IPS DF 6.9 (cell line): Measurements from ENCODE around the gene BARD1.
"Not testable (repeated sequence)": the region's sequence is repeated elsewhere in the genome, so short reads cannot be mapped to it uniquely, and the experiment has no call there.

Experiments
- DNase-seq: peaks from one replicate; pipeline ENCODE4 v3.0.0-alpha.2; 2013; ENCODE audit warnings: low read depth, low spot score
- H3K27ac ChIP-seq: one replicate; pipeline ENCODE4 v1.5.1; 2013; ENCODE audit warnings: low read length, control low read depth
- H3K27me3 ChIP-seq: 2 replicates; pipeline ENCODE4 v1.6.1; 2013; ENCODE audit warnings: mild to moderate bottlenecking, low read length; ENCODE audit not compliant: control insufficient read depth, insufficient read depth
- H3K36me3 ChIP-seq: 2 replicates; pipeline ENCODE4 v1.6.1; 2013; ENCODE audit warnings: low read length; ENCODE audit not compliant: control insufficient read depth, insufficient read depth
- H3K4me1 ChIP-seq: 2 replicates; pipeline ENCODE4 v1.6.1; 2013; ENCODE audit warnings: low read length; ENCODE audit not compliant: control insufficient read depth, insufficient read depth
- H3K4me3 ChIP-seq: 2 replicates; pipeline ENCODE4 v1.5.1; 2013; ENCODE audit warnings: mild to moderate bottlenecking, low read length
- H3K9me3 ChIP-seq: 2 replicates; pipeline ENCODE4 v1.6.1; 2013; ENCODE audit warnings: low read length, inconsistent platforms; ENCODE audit not compliant: control insufficient read depth, insufficient read depth
- WGBS: extraction: QIAGEN DNeasy Blood & Tissue Kit; methylation state at CpG from one replicate; pipeline ENCODE4 v1.1.7; 2013; ENCODE audit warnings: mixed read lengths, missing lambda C conversion rate; ENCODE audit not compliant: insufficient read length, insufficient coverage; 5-methylcytosine and 5-hydroxymethylcytosine counted together

BARD1 gene

DNA sequence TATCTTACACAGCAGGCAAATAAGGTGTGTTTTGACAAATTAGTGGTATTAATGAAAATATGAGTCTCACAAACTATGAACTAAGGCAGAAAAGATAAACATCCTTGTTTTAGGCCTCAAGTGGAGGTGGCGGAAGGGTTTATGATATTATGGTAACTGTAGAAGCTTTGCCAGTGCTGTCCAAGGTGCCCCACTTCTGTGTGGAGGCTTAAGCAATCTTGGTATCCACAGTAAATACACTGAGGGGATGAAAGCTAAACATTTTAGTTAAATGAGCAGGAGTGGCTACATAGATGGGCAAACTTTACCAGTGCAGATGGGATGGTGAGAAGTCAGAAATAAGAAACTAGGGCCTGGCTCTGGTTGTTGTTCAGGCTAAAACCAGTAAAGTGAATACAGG, 84.7 kb downstream of the BARD1 start:
- Histone ChIP-seq H3K9me3 (no peaks in the 10 kb centered on the region), H3K27ac (no peak overlapping the region)
- WGBS: no CpG with 5 or more reads among the region's 1 CpG

GRCh38 chr2:214717837-214718236, 91.6 kb downstream of the BARD1 start:
- not testable (repeated sequence) for H3K27ac ChIP-seq, H3K9me3 ChIP-seq, DNase-seq, H3K4me3 ChIP-seq, H3K36me3 ChIP-seq, H3K27me3 ChIP-seq, H3K4me1 ChIP-seq
- no CpG with 5 or more reads among the region's 3 CpGs for WGBS

More for the DNA sequence above, 84.7 kb downstream of the BARD1 start:
- no peaks in the 10 kb centered on the region for H3K4me1 ChIP-seq
- no peak overlapping the region for H3K4me3 ChIP-seq
- no peaks in the 10 kb centered on the region for H3K27me3 ChIP-seq
- H3K36me3 ChIP-seq: peaks cover 4% of the 10 kb centered on the region; the same call in 1 of the 2 replicates
- no peak for DNase-seq

DNA sequence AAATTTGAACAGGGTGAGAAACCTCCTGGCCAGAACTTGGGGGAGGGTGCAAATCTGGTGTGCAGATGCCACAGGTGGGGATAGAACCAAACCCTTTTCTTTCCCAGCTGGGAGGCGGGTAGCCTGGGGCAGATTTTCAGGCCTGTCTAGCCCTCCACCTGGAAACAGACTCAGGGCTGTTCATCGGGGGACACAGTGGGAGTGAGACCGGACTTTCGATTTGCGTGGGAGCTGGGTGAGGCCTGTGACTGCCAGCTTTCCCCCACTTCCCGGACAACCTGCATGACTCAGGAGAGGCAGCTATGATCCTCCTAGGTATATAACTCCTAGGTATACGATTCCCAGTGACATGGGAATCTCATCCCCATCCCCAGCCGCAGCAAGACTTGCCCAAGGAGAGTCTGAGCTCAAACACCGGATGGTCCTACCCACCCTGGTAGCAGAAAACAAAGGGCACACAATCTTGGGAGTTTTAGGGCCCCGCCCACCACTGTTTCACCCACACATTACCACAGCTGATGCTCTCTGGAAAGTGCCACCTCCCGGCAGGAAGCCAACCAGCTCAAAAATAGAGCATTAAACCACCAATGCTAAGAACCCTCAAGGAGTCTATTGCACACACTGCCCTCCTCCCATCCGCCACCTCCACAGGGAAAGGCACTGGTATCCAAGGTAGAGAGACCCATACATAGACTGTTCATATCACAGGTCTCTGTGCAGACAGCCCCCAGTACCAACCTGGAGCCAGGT, 92.5 kb downstream of the BARD1 start:
- Histone ChIP-seq H3K4me1 (no peaks in the 10 kb centered on the region), H3K27ac (no peak overlapping the region), H3K27me3 (no peaks in the 10 kb centered on the region), H3K36me3 (no peaks in the 10 kb centered on the region), H3K9me3 (no peaks in the 10 kb centered on the region), H3K4me3 (no peak overlapping the region)
- WGBS: no CpG with 5 or more reads among the region's 12 CpGs
- DNase-seq: no peak

GRCh38 chr2:214715025-214715424, 94.5 kb downstream of the BARD1 start:
- Histone ChIP-seq H3K4me3 (no peak overlapping the region), H3K36me3 (no peaks in the 10 kb centered on the region), H3K4me1 (no peaks in the 10 kb centered on the region), H3K9me3 (no peaks in the 10 kb centered on the region), H3K27ac (no peak overlapping the region), H3K27me3 (no peaks in the 10 kb centered on the region)
- DNase-seq: no peak
- no CpG with 5 or more reads among the region's 1 CpG for WGBS

GRCh38 chr2:214713080-214713830, 96.2 kb downstream of the BARD1 start:
- no peak overlapping the region for H3K4me3 ChIP-seq
- no peaks in the 10 kb centered on the region for H3K36me3 ChIP-seq
- DNase-seq: no peak
- no peaks in the 10 kb centered on the region for H3K27me3 ChIP-seq
- H3K4me1 ChIP-seq: no peaks in the 10 kb centered on the region
- no peaks in the 10 kb centered on the region for H3K9me3 ChIP-seq
- WGBS: no CpG with 5 or more reads among the region's 8 CpGs
- H3K27ac ChIP-seq: no peak overlapping the region

DNA sequence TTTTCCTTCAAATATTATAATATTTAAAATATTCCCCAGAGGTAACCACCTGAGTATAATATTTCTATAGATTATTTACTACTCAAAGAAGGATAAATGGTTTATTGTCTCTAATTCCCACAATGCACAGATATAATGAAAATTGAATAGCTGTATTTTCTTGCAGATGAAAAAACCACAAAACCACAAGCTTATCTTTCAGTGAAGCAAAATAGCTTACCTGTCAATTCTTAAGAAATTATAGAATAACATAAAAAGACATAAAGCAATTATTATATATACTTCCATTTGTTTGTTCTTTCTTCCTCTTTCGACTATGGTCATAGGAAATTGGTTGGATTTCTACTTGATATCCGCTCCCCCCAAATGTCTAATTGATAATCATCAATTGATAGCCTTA, 98.8 kb downstream of the BARD1 start:
- Histone ChIP-seq H3K9me3 (no peaks in the 10 kb centered on the region), H3K36me3 (no peaks in the 10 kb centered on the region), H3K27me3 (no peaks in the 10 kb centered on the region), H3K4me1 (no peaks in the 10 kb centered on the region), H3K4me3 (no peak overlapping the region), H3K27ac (no peak overlapping the region)
- no CpG with 5 or more reads among the region's 2 CpGs for WGBS
- DNase-seq: no peak

- no peaks in the 10 kb centered on the region for H3K4me1 ChIP-seq
Measured at GRCh38 chr2:214706986-214707385, 102.5 kb downstream of the BARD1 start.

DNA sequence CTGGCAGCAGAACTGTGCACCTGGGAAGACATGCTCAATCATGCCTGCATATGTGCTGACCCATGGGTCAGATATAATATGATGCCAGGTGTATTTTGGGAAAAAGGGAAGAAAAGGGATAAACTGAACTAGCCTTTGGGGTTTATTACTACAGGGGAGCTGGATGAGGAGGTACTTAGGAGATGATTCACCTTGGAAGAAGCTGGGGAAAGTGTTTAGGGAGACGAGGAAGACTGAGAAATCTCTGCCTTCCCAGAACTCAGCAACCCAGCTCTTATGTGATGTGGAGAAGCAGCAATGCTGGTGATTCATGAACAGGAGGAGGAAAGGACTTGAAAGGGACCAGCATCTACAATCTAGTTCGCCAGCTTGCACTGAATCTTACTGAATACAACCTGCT, 110.2 kb downstream of the BARD1 start:
- DNase-seq: no peak
- H3K4me1 ChIP-seq: no peaks in the 10 kb centered on the region
- no peaks in the 10 kb centered on the region for H3K36me3 ChIP-seq
- no peak overlapping the region for H3K4me3 ChIP-seq
- H3K27ac ChIP-seq: no peak overlapping the region
- no peaks in the 10 kb centered on the region for H3K9me3 ChIP-seq
- no CpG with 5 or more reads among the region's 2 CpGs for WGBS
- H3K27me3 ChIP-seq: no peaks in the 10 kb centered on the region

More at GRCh38 chr2:214706986-214707385, 102.5 kb downstream of the BARD1 start:
- Histone ChIP-seq H3K9me3 (no peaks in the 10 kb centered on the region), H3K4me3 (no peak overlapping the region), H3K27me3 (no peaks in the 10 kb centered on the region), H3K36me3 (no peaks in the 10 kb centered on the region), H3K27ac (no peak overlapping the region)
- no peak for DNase-seq
- no CpG with 5 or more reads among the region's 2 CpGs for WGBS

DNA sequence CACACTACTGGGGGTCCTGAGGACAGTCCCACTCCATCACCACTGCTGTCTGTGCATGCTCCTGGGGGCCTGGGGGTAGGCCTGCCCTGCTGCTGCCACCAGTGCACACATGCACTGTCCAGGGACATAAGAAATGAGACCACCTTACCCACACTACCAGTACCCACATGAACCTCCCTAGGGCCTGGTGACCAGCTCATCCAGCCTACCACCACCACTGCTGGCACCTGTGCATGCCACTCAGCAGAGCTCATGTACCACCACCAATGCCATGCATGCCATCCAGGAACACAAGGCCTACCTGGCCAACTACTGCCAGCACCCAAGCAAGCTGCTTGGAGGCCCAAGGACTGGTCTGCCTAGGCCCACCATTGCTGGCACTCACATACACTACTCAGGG, 112.8 kb downstream of the BARD1 start:
- no peaks in the 10 kb centered on the region for H3K4me1 ChIP-seq
- H3K4me3 ChIP-seq: no peak overlapping the region
- DNase-seq: no peak
- H3K27ac ChIP-seq: no peak overlapping the region
- H3K9me3 ChIP-seq: no peaks in the 10 kb centered on the region
- H3K27me3 ChIP-seq: no peaks in the 10 kb centered on the region
- no peaks in the 10 kb centered on the region for H3K36me3 ChIP-seq

DNA sequence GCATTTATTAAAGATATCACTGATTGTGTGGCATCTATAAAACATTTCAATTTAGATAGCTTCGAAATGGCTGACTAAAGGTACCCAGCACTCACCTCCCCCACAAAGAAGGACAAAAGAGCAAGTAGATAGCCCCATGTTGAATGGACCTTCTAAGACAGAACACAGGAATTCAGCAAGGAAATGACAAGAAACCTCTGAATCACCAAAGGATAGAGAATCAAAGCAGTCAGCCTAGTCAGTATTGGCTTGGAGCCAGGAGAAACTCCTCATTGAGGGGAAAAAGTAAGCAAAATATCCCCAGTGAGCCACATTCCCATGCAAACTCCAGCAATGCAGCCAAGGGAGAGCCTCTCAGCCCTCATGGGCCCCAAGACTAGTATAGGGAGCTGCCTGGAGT, 113.7 kb downstream of the BARD1 start:
- WGBS: no CpG with 5 or more reads among the region's 1 CpG
- Histone ChIP-seq H3K27me3 (no peaks in the 10 kb centered on the region), H3K4me3 (no peak overlapping the region), H3K9me3 (no peaks in the 10 kb centered on the region), H3K27ac (no peak overlapping the region), H3K4me1 (no peaks in the 10 kb centered on the region), H3K36me3 (no peaks in the 10 kb centered on the region)
- no peak for DNase-seq
